Activated T-cell treated with anti-CD3 and anti-CD28 coated beads, Interleukin-2, amount 50 U/mL, for 1 hour (primary cell): Measurements from ENCODE around the gene PRPF19.

Experiments used
- DNase-seq: peaks from one replicate; pipeline ENCODE4 v3.0.0-alpha.2; 2020

The PRPF19 gene

DNA sequence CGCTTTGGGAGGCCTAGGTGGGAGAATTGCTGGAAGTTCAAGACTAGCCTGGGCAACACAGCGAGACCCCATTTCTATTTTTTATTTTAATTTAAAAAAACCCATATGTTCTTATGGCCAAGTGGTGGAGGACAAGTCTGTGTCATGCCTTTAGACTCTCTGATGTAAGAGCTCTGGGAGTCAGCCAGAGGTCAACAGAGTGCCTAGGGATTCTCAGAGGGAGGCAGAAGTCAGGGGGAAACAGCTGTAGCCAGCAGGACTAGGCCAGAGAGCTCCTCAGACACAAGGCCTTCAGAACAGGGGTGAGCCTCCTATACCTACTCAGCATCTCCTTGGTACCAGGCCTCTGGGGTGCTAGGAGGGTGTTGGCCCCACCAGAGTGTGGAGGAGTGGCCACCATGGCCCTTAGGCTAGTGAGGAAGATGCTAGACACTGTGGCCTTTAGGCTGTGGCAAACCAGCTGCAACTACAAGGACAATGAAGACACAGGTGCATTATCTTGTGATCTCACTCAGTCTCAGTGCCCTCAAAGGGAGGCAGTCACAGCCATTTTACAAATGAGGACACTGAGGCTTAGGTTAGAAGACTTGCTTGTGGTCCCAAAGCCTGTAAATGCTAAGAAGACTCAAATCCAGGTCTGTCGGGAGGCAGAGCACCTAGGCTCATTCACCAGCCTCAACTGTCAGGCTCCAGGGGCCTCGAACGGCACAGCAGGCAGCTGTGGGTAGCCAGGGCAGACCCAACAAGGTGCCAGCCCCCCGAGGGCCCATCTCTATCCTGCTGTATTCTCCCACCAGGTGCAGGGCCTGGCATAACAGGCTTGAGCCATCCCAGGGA, 34.0 kb downstream of the PRPF19 start:
- DNase-seq: no peak

DNA sequence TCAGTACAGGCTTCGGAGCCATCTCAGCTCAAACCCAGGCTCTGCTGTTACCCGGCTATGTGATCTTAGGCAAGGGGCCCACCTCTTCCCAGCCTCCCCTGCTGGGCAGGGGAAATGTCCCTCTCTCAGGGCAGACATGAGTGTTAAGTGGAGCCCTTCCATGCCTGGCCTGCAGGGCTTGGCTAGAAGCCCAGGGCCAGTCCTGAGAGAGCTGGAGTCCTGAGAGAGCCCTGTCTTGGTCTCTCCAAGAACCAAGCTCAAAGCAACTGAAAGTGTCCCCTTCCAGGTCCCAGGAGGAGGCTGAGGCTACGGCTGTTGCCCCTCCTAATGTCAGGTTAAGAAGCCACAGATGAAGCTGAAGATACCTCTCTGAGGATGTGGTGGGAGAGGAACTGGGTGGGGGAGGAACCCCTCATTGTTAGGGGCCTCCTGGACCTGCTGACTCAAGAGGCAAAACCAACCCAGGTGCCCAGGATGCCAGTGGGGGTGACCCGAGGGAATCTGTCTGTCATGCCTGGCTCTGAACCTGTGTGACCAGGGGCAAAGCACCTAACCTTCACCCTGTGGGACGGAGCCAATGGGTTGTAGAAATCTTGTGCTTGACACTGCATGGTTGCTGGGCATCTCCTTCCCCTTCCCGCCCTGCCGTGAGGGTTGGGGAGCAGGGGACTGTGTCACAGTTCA, 34.9 kb downstream of the PRPF19 start:
- no peak for DNase-seq

DNA sequence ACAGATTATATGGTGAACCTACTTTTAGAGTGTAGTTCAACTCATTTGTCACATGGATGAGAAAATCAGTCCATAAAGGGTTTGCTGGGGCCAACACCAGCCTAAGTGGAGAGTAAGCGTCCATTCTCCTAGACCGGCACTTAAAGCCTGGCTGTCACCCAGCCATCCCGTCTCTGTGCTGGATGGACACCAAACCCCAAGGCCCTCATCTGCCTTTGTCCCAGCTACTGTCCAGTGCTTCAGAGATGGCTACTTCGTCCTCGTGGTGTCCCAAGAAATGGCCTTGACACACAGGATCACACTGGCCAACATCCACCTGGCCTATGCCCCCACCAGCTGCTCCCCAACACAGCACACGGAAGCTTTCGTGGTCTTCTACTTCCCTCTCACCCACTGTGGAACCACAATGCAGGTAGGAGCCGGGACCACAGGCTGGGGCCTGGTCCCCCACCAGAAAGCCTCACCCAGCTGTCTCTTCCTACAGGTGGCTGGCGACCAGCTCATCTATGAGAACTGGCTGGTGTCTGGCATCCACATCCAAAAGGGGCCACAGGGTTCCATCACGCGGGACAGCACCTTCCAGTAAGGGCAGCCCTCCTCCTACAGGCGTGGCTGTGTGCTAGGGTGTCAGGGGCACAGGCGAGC, 35.5 kb downstream of the PRPF19 start:
- DNase-seq: no peak

DNA sequence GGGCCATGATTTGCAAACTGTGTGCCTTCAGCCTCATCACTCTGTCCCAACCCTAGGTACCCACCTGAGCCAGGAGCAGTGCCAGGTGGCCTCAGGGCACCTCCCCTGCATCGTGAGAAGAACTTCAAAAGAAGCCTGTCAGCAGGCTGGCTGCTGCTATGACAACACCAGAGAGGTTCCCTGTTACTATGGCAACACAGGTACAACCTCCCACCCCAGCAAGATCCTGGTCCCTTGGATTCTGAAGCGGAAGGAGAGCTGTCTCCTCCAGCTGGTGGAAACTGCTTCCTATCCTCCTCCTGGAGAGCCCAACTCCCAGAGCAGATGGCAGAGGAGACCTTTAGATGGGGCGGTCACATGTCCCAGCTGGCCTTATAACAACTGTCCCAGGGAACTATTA, 36.1 kb downstream of the PRPF19 start:
- DNase-seq: no peak

DNA sequence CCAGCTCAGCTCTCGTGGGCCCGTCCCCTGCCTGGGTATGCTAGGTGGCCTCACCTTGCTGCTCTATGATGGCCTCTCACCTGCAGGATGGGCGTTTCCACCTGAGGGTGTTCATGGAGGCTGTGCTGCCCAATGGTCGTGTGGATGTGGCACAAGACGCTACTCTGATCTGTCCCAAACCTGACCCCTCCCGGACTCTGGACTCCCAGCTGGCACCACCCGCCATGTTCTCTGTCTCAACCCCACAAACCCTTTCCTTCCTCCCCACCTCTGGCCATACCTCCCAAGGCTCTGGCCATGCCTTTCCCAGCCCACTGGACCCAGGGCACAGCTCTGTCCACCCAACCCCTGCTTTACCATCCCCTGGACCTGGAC, 36.9 kb downstream of the PRPF19 start:
- DNase-seq: no peak

DNA sequence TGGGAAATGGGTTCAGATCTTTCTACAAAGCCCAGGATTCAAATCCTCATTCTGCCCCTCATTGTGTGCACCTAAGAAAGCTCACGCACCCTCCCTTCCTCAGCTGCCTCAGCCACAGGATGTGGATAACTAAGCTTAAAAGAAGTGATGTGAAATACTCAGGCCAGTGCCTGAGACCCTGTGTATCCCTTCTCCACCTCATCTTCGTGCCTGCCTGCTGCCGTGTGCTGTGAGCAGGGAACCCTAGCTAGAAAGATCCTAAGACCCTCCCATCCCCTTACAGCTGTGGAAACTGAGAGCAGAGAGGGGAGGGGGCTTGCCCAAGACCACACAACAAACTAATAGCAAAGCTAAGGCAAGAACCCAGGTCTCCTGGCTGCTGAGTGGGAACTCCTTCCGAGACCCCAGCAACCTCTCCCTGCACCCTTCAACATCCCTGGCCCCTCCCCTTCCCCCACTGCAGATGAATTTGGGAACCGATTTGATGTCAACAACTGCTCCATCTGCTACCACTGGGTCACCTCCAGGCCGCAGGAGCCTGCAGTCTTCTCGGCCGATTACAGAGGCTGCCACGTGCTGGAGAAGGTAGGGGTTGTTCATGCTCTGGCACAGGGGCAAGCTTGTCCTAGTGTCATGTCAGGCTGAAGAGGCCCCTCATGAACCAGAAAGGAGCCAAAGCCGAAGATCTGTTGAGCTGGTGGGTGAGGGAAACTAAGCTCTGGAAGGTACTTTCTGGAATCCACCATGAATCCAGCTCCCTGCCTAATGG, 37.5 kb downstream of the PRPF19 start:
- no peak for DNase-seq

DNA sequence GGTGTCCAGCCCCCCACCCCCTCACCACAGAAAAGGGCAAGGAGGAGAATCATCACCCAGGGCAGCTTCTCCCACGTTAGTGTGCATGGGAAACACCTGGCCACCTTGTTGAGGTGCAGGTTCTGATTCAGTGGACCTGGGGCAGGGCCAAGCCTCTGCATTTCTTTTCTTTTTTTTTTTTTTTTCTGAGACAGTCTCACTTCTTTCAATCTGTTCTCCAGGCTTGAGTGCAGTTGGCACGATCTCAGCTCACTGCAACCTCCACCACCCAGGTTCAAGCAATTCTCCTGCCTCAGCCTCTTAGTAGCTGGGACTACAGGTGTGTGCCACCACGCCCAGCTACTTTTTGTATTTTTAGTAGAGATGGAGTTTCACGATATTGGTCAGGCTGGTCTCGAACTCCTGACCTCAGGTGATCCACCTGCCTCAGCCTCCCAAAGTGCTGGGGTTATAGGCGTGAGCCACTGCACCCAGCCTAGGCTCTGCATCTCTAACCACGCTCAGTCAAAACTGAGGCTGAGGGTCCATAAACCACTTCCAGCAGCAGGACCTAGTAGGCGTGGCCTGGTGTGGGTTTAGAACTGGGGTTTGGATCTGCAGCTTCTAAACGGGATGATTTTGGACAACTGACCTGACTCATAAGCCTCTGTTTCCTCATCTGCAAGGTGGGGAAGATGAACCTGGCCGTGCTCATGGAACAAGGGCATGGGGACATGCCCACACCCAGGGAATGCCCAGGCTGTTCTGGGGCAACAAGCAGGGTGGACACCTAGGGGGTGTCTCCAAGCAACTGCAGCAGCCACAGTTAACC, 38.3 kb downstream of the PRPF19 start:
- DNase-seq: no peak

DNA sequence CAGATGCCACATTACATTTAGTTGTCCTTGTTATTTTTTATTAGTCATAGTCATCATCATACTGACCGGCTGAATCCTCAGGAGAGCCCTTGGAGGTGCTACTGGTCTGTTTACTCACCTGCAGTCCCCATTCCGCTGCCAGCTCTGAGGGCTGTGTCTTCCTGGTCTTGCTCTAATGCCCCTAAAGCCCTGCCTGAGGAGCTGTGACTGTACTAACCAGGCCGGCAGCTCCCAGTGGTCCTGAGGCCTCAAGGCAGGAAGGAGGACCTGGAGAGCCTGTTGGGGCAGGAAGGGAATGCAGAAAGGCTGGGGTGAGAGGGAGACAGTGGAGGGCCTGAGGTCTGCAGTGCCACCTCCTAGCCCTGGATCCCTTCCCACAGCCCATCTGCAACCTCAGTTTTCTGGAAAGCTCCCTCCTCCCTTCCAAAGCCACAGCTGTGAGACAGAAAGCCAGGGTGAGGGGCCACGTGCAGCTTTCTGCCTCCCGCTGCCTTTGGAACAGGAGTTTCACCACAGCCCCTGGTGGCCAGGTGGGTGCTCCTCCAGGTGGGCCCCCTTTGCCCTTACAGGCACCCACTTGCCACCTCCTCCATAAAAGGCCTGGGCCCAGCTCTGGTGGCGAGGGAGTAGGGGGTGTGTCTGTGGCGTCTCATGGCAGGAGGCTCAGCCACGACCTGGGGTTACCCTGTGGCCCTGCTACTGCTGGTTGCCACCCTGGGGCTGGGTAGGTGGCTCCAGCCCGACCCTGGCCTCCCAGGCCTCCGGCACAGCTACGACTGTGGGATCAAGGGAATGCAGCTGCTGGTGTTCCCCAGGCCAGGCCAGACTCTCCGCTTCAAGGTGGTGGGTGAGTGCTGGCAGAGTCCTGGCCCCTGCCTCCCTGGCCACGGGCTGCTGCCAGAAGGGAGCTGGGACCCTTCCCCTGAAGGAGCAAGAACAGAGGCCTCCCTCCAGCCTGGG, 39.2 kb downstream of the PRPF19 start, which contains the start of gene ZP1:
ZP1 (plus strand) TSS at position 632 of the 960 bp plus-strand sequence; CDS start at position 652, 20 bp downstream.
- DNase-seq: no peak

DNA sequence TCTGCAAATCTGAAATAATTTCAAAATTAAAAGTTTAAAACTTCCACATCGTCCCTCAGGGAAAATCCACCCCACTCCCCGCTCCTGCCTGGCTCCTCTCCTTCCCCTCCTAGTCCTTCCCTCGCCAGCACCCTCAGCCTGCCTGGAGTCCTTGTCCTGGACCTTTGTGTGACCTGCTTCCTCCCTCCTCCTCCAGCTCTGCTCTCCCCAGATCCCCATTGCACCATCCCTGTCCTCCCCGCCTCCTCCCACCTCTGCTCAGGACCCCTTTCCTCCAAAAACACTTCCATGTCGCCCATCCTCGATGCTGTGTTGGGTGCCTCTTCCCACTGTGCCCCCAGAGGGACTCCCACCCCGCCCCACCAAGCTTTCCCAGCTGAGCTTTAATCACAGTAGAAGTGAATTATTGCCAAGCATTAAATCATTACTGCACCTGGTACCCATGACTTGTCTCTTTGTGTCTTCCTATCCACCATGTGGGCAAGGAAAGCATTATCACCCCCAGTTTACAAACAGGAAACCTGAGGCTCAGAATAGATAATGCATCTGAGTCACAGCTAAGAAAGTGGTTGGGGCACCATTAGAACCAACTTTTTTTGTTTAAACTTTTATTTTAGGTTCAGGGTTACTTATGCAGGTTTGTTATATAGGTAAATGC, 41.4 kb downstream of the PRPF19 start:
- no peak for DNase-seq

DNA sequence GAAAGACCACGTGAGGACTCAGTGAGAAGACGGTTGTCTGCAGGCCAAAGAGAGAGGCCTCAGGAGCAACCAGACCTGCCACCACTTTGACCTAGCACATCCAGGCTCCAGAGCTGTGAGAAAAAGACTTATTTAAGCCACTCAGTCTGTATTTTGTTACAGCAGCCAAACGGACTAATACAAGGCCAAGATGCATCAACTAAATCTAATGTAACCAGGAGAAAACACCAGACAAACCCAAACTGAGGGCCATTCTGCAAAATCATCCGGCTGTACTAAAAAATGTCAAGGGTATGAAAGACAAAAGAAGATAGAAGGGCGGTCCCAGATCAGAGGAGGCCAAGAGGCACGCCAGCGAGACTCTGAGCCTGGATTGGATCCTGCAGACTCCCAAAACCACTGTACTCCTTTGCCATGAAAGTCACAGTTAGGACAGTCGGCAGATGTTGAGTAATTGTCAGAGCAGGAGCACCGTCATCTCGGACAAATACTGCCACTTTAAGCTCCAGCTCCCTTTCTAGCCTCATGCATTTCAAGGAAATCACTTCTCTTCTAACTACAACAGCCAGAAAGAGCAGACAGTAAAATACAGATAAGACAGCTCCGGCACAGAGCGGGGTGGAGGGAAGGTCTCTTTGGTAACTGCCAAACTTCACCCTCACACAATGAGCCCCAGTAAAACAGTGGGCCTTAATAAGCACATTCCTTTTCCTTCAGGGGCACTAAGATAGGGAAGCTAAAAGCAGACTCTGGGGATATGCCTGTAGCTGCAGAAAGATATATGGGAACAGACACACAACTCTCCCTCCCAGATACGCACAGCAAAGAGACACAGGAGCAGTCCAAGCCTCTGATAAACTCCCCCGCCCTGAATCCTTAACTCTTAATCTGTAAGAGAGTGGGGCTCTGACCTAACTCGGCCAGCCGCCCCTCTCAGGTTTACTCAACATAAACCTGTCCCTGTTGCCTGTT, 42.5 kb downstream of the PRPF19 start:
- DNase-seq: no peak

DNA sequence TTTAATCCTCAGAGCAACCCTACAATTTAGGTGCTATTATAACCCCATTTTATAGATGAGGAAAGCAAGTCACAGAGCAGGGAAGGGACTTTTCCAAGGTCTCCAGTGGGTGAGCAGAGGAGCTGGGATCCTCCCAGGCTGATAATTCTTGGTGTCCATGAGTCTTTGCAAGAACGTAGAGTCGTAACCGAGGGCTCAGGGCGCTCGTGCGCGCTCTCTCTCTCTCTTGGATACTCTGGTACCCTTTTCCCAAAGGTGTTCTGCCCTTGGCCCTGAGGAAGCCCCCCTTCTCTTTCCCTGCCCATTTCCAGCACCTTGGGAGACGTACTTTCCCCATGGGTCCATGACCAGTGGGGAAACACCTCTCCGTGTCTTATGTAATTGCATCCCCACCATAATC, 44.2 kb downstream of the PRPF19 start:
- no peak for DNase-seq

DNA sequence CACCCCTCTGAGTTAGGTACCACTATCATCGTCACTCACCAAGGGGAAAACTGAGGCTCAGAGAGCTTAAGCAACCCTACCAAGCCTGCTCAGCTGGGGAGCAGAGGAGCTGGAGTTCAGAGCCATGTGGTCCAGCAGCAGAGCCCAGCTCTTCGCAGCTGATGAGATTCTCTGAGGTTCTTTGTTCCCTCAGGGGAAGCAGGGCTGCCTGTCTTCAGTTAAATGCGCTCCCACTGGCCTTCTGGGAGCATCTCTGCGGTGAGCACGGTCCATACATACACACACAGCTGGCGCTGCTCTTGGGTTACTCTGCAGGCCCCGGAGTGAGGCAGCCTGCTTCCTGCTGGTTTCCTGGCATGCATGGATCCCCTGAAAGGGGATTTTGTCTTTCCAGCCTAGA, 45.4 kb downstream of the PRPF19 start:
- no peak for DNase-seq

DNA sequence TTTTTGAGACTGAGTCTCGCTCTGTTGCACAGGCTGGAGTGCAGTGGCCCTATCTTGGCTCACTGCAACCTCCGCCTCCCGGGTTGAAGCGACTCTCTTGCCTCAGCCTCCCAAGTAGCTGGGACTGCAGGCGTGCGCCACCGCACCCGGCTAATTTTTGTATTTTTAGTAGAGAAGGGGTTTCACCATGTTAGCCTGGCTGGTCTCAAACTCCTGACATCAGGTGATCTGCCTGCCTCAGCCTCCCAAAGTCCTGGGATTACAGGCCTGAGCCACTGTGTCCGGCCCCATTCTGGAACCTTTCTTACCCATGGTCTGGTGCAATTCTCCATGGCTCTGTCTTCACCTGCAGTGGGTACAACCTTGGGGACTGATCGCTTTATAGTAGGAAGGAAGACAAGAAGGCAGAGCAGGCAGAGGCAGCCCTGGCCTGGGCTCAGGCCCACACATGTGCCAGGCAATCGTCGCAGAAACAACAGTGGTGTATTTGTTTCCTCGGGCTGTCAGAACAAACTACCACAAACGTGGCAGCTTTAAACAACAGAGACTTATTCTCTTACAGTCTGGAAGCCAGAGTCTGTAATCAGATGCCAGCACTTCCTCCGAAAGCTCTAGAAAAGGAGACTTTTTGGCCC, 46.7 kb downstream of the PRPF19 start:
- no peak for DNase-seq

DNA sequence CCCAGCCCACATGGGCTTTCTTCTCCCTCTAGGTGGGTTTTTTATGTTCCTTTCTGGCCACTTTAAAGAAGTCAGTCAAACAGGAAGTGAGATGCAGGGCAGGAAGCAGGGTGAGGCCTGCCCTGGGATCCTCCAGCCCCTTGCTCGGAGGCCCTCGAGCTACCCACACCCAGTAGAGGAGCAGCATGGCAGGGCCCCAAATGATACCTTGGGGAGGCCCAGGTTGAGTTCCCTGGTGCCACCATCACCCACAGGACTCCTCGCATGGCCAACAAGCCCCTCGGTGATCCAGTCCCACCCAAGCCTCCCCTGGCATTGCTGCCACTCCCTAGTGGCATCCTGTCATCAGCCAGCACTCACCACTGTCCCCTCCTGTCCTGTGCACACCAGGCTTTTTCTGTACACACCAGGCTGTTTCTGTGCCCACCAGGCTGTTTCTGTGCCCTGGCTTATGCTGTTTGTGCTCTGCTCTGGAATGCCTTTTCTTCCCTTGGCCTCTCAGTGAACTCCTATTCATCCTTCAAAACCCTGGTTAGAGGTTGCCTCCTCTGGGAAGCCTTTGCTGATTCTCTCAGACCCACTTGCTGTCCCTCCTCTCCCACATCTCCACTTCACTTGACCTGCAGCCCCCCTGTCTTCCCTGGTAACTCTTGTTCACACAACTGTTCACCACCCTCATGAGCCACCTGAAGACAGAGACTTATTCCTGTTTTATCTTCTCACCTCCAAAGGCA, 47.5 kb downstream of the PRPF19 start:
- DNase-seq: no peak

DNA sequence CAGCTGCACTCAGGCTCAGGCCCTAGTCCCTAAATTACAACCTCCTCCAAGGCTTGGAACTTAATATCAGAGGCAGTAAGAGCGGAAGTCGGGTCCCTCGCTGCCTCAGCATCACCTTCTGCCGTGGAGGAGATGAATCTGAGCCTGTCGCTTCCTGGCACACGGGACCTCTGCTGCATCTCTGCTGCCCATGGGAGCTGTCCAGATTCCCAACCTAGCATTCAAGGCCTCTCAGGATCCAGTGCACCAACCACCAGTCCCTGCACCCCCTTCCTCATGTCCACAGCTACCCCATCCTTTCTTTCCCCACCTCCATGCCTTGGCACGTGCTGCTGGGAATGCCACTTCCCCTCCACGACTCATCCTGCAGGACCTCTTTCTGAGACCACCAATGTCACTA, 48.1 kb downstream of the PRPF19 start:
- DNase-seq: no peak

DNA sequence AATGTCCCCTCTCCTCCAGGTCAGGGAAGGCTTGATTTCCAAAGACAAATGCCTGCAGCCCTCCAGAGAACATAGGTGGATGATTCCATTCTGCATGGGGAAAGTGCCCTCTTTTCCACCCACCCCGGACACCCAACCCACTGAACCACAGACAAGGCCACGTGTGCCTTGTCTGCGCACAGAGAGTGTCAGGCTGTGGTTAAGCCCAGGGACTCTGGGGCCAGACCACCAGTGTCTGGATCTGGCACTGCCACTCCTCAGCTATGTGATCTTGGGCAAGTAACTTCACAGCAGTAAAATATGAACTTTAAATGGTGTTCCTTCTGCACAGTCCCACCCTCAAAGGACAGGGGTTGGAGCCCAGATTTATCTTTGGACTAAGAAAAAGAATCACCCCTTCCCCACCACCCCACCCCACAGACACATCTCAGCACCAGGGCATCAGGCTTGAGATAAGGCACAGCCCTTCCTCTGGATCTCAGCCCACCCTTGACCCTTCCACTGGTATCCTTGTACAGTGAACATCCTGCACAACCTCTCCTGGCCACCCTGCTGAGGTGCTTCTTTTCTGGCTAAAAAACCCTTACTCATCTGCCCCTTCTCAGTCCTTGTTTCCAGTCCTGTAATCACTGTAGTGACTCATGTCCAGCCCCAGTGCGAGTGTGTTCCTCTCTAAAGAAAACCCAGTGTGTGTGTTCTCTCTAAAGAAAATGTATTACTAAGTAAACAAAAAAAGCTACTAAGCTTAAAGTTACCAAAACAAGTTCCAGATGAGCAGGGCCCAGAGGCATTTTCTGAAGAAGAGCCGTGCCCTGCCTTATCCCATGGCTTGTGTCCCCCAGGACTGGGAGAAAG, 48.8 kb downstream of the PRPF19 start:
- no peak for DNase-seq
